ENCODE results near the gene VWCE. TPM values are rescaled to one million over a fixed set of nuclear protein-coding genes. Genes with fewer than 3 reads are reported as not detected.
"Not testable (repeated sequence)": the region's sequence is repeated elsewhere in the genome, so short reads cannot be mapped to it uniquely, and the experiment has no call there.

VWCE gene
- total RNA-seq, 3 donors from 2014 or later: 0.17 to 1.9 (median 0.55) TPM

- ATAC-seq; H3K9me3 ChIP-seq; DNase-seq; H3K4me3 ChIP-seq; H3K36me3 ChIP-seq (ENCODE audit: low read depth); H3K4me1 ChIP-seq (ENCODE audit: low read depth); intact Hi-C loops (cut with DNase I, micrococcal nuclease): not testable (repeated sequence)
Measured at GRCh38 chr11:61241526-61241925, 53.6 kb downstream of the VWCE start.

DNA sequence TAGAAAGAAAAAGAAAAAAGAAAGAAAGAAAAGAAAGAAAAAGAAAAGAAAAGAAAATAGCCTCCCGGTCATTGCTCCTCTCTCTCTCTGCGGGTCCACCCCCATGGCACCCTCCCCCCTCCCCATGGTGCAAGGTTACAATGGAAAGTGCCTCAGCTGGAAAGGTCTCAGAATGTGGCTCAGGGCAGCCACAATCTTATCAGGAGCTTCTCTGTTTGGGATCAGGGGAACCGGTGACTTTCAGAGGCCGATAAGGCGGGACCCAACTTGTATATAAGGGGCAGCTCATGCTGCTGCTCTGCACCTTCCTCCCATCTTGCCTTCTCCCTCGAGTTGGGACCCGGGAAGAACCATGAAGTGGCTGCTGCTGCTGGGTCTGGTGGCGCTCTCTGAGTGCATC lies 54.2 kb downstream of the VWCE start, which contains the start of gene PGA5:
Gene PGA5 (plus strand): TSS at position 301 of the 400 bp plus-strand sequence. CDS start 52 bp downstream, at position 353.
- H3K36me3 ChIP-seq (ENCODE audit: low read depth); ATAC-seq; H3K9me3 ChIP-seq; H3K4me1 ChIP-seq (ENCODE audit: low read depth); DNase-seq; H3K4me3 ChIP-seq; intact Hi-C loops (cut with DNase I, micrococcal nuclease): not testable (repeated sequence)

DNA sequence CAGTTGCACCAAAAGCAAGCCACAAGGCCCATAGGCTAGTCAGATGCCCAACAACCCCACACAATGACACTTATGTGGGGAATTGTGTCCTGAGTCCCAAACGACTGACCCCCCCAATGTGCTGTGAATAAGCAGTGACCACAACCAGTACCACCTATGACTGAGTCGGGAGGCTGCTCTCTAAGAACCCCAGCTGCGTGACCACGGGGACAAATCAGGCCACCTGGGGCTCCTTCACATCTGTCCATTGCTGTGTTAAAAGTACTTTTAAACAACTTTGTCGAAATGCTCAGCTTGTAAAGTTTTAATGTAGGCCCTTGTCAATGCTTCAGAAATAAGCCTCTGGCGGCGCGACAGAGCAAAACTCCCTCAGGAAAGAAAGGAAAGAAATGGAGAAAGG lies 54.8 kb downstream of the VWCE start:
- ATAC-seq; H3K36me3 ChIP-seq (ENCODE audit: low read depth); H3K4me1 ChIP-seq (ENCODE audit: low read depth); H3K9me3 ChIP-seq; intact Hi-C loops (cut with DNase I, micrococcal nuclease); DNase-seq; H3K4me3 ChIP-seq: not testable (repeated sequence)

GRCh38 chr11:61237130-61237529 lies 58.0 kb downstream of the VWCE start:
- not testable (repeated sequence) for H3K9me3 ChIP-seq, ATAC-seq

GRCh38 chr11:61232548-61233145 lies 62.5 kb downstream of the VWCE start:
- H3K9me3 ChIP-seq; H3K4me3 ChIP-seq; H3K4me1 ChIP-seq (ENCODE audit: low read depth); H3K36me3 ChIP-seq (ENCODE audit: low read depth); intact Hi-C loops (cut with DNase I, micrococcal nuclease); DNase-seq; ATAC-seq: not testable (repeated sequence)

More at GRCh38 chr11:61237130-61237529, 58.0 kb downstream of the VWCE start:
- H3K4me1 ChIP-seq (ENCODE audit: low read depth); H3K4me3 ChIP-seq; DNase-seq; H3K36me3 ChIP-seq (ENCODE audit: low read depth); intact Hi-C loops (cut with DNase I, micrococcal nuclease): not testable (repeated sequence)

- H3K4me3 ChIP-seq; DNase-seq; H3K9me3 ChIP-seq; intact Hi-C loops (cut with DNase I, micrococcal nuclease); H3K4me1 ChIP-seq (ENCODE audit: low read depth); ATAC-seq; H3K36me3 ChIP-seq (ENCODE audit: low read depth): not testable (repeated sequence)
Measured at GRCh38 chr11:61231585-61231984, 63.5 kb downstream of the VWCE start.

- intact Hi-C loops (cut with DNase I, micrococcal nuclease); H3K36me3 ChIP-seq (ENCODE audit: low read depth); ATAC-seq; H3K4me3 ChIP-seq; H3K9me3 ChIP-seq; DNase-seq; H3K4me1 ChIP-seq (ENCODE audit: low read depth): not testable (repeated sequence)
Measured at GRCh38 chr11:61231033-61231432, 64.1 kb downstream of the VWCE start.

- intact Hi-C loops (cut with DNase I, micrococcal nuclease); H3K4me3 ChIP-seq; DNase-seq; ATAC-seq; H3K36me3 ChIP-seq (ENCODE audit: low read depth); H3K9me3 ChIP-seq; H3K4me1 ChIP-seq (ENCODE audit: low read depth): not testable (repeated sequence)
Measured at GRCh38 chr11:61229458-61229857, 65.7 kb downstream of the VWCE start.

- H3K36me3 ChIP-seq (ENCODE audit: low read depth); ATAC-seq; H3K4me3 ChIP-seq; H3K9me3 ChIP-seq; intact Hi-C loops (cut with DNase I, micrococcal nuclease); DNase-seq; H3K4me1 ChIP-seq (ENCODE audit: low read depth): not testable (repeated sequence)
Measured at GRCh38 chr11:61226457-61227137, 68.5 kb downstream of the VWCE start.

DNA sequence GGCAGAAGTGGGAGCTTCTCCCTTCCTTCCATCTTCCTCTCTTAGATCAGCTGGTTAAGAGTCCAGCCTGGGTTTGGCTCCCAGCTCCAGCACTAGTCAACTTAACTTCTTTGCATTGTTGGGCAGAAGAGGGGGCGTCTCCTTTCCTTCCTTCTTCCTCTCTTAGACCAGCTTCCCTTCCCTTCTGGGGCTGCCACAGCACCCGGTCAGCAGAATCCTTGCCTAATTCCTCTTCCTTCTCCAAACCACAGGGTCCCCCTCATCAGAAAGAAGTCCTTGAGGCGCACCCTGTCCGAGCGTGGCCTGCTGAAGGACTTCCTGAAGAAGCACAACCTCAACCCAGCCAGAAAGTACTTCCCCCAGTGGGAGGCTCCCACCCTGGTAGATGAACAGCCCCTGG lies 72.4 kb downstream of the VWCE start:
- H3K9me3 ChIP-seq; H3K36me3 ChIP-seq (ENCODE audit: low read depth); H3K4me3 ChIP-seq; ATAC-seq; intact Hi-C loops (cut with DNase I, micrococcal nuclease); DNase-seq; H3K4me1 ChIP-seq (ENCODE audit: low read depth): not testable (repeated sequence)

DNA sequence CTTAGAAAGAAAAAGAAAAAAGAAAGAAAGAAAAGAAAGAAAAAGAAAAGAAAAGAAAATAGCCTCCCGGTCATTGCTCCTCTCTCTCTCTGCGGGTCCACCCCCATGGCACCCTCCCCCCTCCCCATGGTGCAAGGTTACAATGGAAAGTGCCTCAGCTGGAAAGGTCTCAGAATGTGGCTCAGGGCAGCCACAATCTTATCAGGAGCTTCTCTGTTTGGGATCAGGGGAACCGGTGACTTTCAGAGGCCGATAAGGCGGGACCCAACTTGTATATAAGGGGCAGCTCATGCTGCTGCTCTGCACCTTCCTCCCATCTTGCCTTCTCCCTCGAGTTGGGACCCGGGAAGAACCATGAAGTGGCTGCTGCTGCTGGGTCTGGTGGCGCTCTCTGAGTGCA lies 73.1 kb downstream of the VWCE start, which contains the start of gene PGA4:
Gene PGA4 (plus strand): TSS at position 301 of the 400 bp plus-strand sequence. CDS start 54 bp downstream, at position 355.
- ATAC-seq; DNase-seq; H3K4me3 ChIP-seq; H3K4me1 ChIP-seq (ENCODE audit: low read depth); H3K36me3 ChIP-seq (ENCODE audit: low read depth); H3K9me3 ChIP-seq; intact Hi-C loops (cut with DNase I, micrococcal nuclease): not testable (repeated sequence)

DNA sequence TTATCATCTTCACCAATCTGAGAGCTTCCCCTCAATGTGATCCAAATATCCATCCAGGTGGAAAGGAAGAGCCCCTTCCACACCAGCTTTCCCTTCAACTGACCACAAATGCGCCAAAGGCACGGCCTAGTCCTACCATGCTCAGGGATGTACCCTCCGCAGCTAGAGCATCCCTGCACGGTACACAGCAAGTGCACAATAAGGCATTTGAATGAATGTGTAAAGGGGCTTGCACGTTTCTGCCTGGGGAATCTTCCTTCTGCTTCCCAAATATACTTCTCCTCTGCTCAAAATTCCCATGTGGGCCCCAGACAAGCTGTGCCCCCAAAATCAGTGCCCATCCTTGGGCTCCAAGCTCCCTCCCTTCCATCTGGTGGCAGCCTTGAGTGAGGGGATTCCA lies 76.1 kb downstream of the VWCE start:
- H3K9me3 ChIP-seq; H3K36me3 ChIP-seq (ENCODE audit: low read depth); ATAC-seq; intact Hi-C loops (cut with DNase I, micrococcal nuclease); DNase-seq; H3K4me1 ChIP-seq (ENCODE audit: low read depth); H3K4me3 ChIP-seq: not testable (repeated sequence)

DNA sequence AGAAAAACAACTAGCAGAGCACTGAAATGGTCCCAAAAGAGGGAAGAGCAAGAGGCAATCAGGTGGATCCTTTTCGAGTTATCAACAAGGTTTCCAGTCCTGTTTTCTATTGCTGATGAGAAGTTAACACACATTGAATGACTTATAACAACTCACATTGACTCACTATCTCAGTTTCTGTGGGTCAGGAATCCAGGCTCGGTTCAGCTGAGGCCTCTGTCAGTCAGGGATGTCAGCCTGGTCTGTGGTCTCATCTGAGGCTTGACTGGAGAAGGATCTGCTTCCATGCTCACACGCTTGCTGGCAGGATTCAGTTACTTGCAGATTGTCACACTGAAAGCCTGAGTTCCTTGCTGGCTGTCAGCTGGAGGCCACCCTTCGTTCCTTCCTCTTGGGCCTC lies 76.8 kb downstream of the VWCE start:
- H3K4me1 ChIP-seq (ENCODE audit: low read depth); ATAC-seq; H3K4me3 ChIP-seq; H3K9me3 ChIP-seq; DNase-seq; H3K36me3 ChIP-seq (ENCODE audit: low read depth); intact Hi-C loops (cut with DNase I, micrococcal nuclease): not testable (repeated sequence)

DNA sequence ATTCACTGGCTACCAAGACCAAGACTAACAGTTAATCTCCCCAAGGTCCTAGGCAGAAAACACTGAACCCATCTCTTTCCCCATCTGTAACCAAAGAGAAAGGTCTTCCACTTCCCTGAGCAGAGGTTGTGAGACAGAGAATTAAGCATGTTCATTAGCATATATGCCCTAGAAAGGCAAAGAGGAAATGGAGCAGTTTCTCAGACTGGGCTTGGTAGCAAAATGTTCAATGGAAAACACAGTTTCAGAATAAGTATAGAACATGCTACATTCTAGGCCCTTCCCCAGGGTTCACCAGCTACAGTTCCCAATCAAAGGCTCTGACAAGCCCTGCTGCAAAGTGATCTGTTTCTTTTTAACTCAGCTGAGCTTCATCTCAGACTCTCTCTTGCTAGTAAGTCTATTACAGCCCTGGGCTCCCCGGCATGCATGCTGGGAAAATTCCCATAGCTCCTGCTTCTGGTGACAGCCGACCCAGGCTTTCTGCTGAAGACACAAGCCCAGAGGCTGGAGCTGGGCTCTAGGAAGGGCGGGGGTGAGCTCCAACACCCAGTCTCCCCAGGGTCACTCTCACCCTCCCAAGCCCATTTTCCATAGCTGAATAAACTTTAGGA lies 81.3 kb downstream of the VWCE start:
- intact Hi-C loops (cut with DNase I, micrococcal nuclease); H3K36me3 ChIP-seq (ENCODE audit: low read depth); ATAC-seq; H3K4me3 ChIP-seq; DNase-seq; H3K4me1 ChIP-seq (ENCODE audit: low read depth); H3K9me3 ChIP-seq: not testable (repeated sequence)

Measured in mucosa of descending colon (tissue), 3 donors.